Activated naive CD8-positive, alpha-beta T cell treated with anti-CD3 and anti-CD28 coated beads, Interleukin-2, amount 50 U/mL, for 24 hours (primary cell): ENCODE measurements around the gene EME1.
"Not testable (repeated sequence)": the region's sequence is repeated elsewhere in the genome, so short reads cannot be mapped to it uniquely, and the experiment has no call there.

Experiments
- ATAC-seq: fragments of 150-1000 bp; cut with Tn5 transposase; one replicate; pipeline ENCODE4 v1.10.0; 2021
- DNase-seq: peaks from one replicate; pipeline ENCODE4 v3.0.0; 2021
- H3K27ac Mint-ChIP-seq: one replicate; pipeline ENCODE4 v1.8.0; 2021; ENCODE audit warnings: mild to moderate bottlenecking, mixed read lengths
- H3K27me3 Mint-ChIP-seq: one replicate; pipeline ENCODE4 v1.8.0; 2021; ENCODE audit warnings: mixed read lengths
- H3K36me3 Mint-ChIP-seq: one replicate; pipeline ENCODE4 v1.8.0; 2021; ENCODE audit warnings: low read depth, mixed read lengths
- H3K4me1 Mint-ChIP-seq: one replicate; pipeline ENCODE4 v1.8.0; 2021; ENCODE audit warnings: mixed read lengths
- H3K4me3 Mint-ChIP-seq: one replicate; pipeline ENCODE4 v1.8.0; 2021; ENCODE audit warnings: mild to moderate bottlenecking, moderate library complexity, mixed read lengths
- H3K9me3 Mint-ChIP-seq: one replicate; pipeline ENCODE4 v1.8.0; 2021; ENCODE audit warnings: mixed read lengths

Gene EME1

GRCh38 chr17:50372758-50373556, at the start of gene EME1, which contains the start of gene MRPL27:
EME1 (plus strand) TSS chr17:50373229; CDS start chr17:50375209, 1,980 bp downstream.
MRPL27 (minus strand) TSS chr17:50373184; CDS start chr17:50373170, 14 bp downstream.
- DNase-seq: peak; percentile 82
- H3K36me3 Mint-ChIP-seq: peaks cover 48% of the 10 kb centered on the region
- peak within 1 kb of the TSS; percentile 100 for H3K27ac Mint-ChIP-seq
- ATAC-seq: peak; percentile 93
- no peaks in the 10 kb centered on the region for H3K27me3 Mint-ChIP-seq
- no peaks in the 10 kb centered on the region for H3K9me3 Mint-ChIP-seq
- peaks cover 26% of the 10 kb centered on the region for H3K4me1 Mint-ChIP-seq
- H3K4me3 Mint-ChIP-seq: peak within 1 kb of the TSS; percentile 98

GRCh38 chr17:50325906-50326305, 47.1 kb upstream of the EME1 start:
- no peak for DNase-seq
- Mint-ChIP-seq H3K4me3 (no peak overlapping the region), H3K4me1 (peaks cover 4% of the 10 kb centered on the region), H3K27me3 (peaks cover 3% of the 10 kb centered on the region), H3K27ac (no peak overlapping the region), H3K36me3 (no peaks in the 10 kb centered on the region), H3K9me3 (no peaks in the 10 kb centered on the region)
- ATAC-seq: no peak

- no peak overlapping the region for H3K4me3 Mint-ChIP-seq
Measured at GRCh38 chr17:50326831-50327364, 46.1 kb upstream of the EME1 start.

GRCh38 chr17:50328363-50329325, 44.4 kb upstream of the EME1 start:
- DNase-seq: no peak

More at GRCh38 chr17:50326831-50327364, 46.1 kb upstream of the EME1 start:
- ATAC-seq: no peak
- H3K4me1 Mint-ChIP-seq: peaks cover 6% of the 10 kb centered on the region
- no peaks in the 10 kb centered on the region for H3K36me3 Mint-ChIP-seq
- H3K27me3 Mint-ChIP-seq: peaks cover 3% of the 10 kb centered on the region
- no peak overlapping the region for H3K27ac Mint-ChIP-seq
- DNase-seq: no peak
- H3K9me3 Mint-ChIP-seq: no peaks in the 10 kb centered on the region

GRCh38 chr17:50329716-50330115, 43.3 kb upstream of the EME1 start:
- H3K9me3 Mint-ChIP-seq: no peaks in the 10 kb centered on the region
- ATAC-seq (no peak), DNase-seq (no peak)
- H3K4me1 Mint-ChIP-seq: peaks cover 11% of the 10 kb centered on the region
- H3K36me3 Mint-ChIP-seq: no peaks in the 10 kb centered on the region
- peaks cover 8% of the 10 kb centered on the region for H3K27me3 Mint-ChIP-seq
- no peak overlapping the region for H3K4me3 Mint-ChIP-seq
- no peak overlapping the region for H3K27ac Mint-ChIP-seq

More at GRCh38 chr17:50328363-50329325, 44.4 kb upstream of the EME1 start:
- Mint-ChIP-seq H3K27me3 (peaks cover 5% of the 10 kb centered on the region), H3K36me3 (no peaks in the 10 kb centered on the region), H3K4me1 (peaks cover 9% of the 10 kb centered on the region), H3K9me3 (no peaks in the 10 kb centered on the region), H3K27ac (no peak overlapping the region), H3K4me3 (no peak overlapping the region)
- no peak for ATAC-seq

- no peak for DNase-seq
- Mint-ChIP-seq H3K9me3 (no peaks in the 10 kb centered on the region), H3K27me3 (peaks cover 8% of the 10 kb centered on the region), H3K36me3 (no peaks in the 10 kb centered on the region), H3K27ac (no peak overlapping the region), H3K4me1 (peaks cover 11% of the 10 kb centered on the region), H3K4me3 (no peak overlapping the region)
- ATAC-seq: no peak
Measured at GRCh38 chr17:50330151-50330775, 42.8 kb upstream of the EME1 start.

GRCh38 chr17:50331085-50331791, 41.8 kb upstream of the EME1 start:
- H3K4me3 Mint-ChIP-seq: no peak overlapping the region
- ATAC-seq: peak; percentile 71

GRCh38 chr17:50332196-50332595, 40.8 kb upstream of the EME1 start:
- H3K27me3 Mint-ChIP-seq: peaks cover 8% of the 10 kb centered on the region
- H3K9me3 Mint-ChIP-seq: no peaks in the 10 kb centered on the region
- peaks cover 7% of the 10 kb centered on the region for H3K4me1 Mint-ChIP-seq
- ATAC-seq (no peak), DNase-seq (no peak)
- no peak overlapping the region for H3K27ac Mint-ChIP-seq
- H3K4me3 Mint-ChIP-seq: no peak overlapping the region
- no peaks in the 10 kb centered on the region for H3K36me3 Mint-ChIP-seq

More at GRCh38 chr17:50331085-50331791, 41.8 kb upstream of the EME1 start:
- Mint-ChIP-seq H3K4me1 (peaks cover 11% of the 10 kb centered on the region), H3K36me3 (no peaks in the 10 kb centered on the region), H3K27me3 (peaks cover 8% of the 10 kb centered on the region), H3K27ac (no peak overlapping the region), H3K9me3 (no peaks in the 10 kb centered on the region)
- no peak for DNase-seq

GRCh38 chr17:50333291-50334057, 39.6 kb upstream of the EME1 start:
- not testable (repeated sequence) for H3K4me1 Mint-ChIP-seq, H3K27me3 Mint-ChIP-seq, H3K27ac Mint-ChIP-seq, H3K36me3 Mint-ChIP-seq, H3K4me3 Mint-ChIP-seq, H3K9me3 Mint-ChIP-seq, ATAC-seq
- peak; percentile 21 for DNase-seq

- DNase-seq (no peak), ATAC-seq (peak; percentile 86)
- Mint-ChIP-seq H3K27me3 (peaks cover 4% of the 10 kb centered on the region), H3K9me3 (peaks cover 9% of the 10 kb centered on the region), H3K4me1 (peaks cover 5% of the 10 kb centered on the region), H3K4me3 (no peak overlapping the region), H3K36me3 (no peaks in the 10 kb centered on the region), H3K27ac (no peak overlapping the region)
Measured at GRCh38 chr17:50337956-50338355, 35.1 kb upstream of the EME1 start.

- no peak for ATAC-seq
- Mint-ChIP-seq H3K4me1 (peaks cover 2% of the 10 kb centered on the region), H3K27ac (no peak overlapping the region), H3K4me3 (no peak overlapping the region), H3K9me3 (peaks cover 9% of the 10 kb centered on the region), H3K27me3 (peaks cover 4% of the 10 kb centered on the region), H3K36me3 (no peaks in the 10 kb centered on the region)
- no peak for DNase-seq
Measured at GRCh38 chr17:50338645-50339044, 34.4 kb upstream of the EME1 start.

- no peak for ATAC-seq
- Mint-ChIP-seq H3K36me3 (no peaks in the 10 kb centered on the region), H3K27ac (no peak overlapping the region), H3K9me3 (peaks cover 9% of the 10 kb centered on the region), H3K27me3 (no peaks in the 10 kb centered on the region), H3K4me1 (no peaks in the 10 kb centered on the region), H3K4me3 (no peak overlapping the region)
- no peak for DNase-seq
Measured at GRCh38 chr17:50339381-50339780, 33.6 kb upstream of the EME1 start.

GRCh38 chr17:50344731-50345365, 28.2 kb upstream of the EME1 start:
- peaks cover 37% of the 10 kb centered on the region for H3K4me1 Mint-ChIP-seq
- no peaks in the 10 kb centered on the region for H3K9me3 Mint-ChIP-seq
- H3K27me3 Mint-ChIP-seq: no peaks in the 10 kb centered on the region
- no peaks in the 10 kb centered on the region for H3K36me3 Mint-ChIP-seq
- ATAC-seq (no peak), DNase-seq (no peak)
- H3K27ac Mint-ChIP-seq: peak overlapping the region; percentile 70
- H3K4me3 Mint-ChIP-seq: peak overlapping the region; percentile 89
